Measurements from ENCODE around the gene PHLDB2.
A peak's percentile ranks its signal among the peaks of the same experiment; 100 is the strongest.

DNA sequence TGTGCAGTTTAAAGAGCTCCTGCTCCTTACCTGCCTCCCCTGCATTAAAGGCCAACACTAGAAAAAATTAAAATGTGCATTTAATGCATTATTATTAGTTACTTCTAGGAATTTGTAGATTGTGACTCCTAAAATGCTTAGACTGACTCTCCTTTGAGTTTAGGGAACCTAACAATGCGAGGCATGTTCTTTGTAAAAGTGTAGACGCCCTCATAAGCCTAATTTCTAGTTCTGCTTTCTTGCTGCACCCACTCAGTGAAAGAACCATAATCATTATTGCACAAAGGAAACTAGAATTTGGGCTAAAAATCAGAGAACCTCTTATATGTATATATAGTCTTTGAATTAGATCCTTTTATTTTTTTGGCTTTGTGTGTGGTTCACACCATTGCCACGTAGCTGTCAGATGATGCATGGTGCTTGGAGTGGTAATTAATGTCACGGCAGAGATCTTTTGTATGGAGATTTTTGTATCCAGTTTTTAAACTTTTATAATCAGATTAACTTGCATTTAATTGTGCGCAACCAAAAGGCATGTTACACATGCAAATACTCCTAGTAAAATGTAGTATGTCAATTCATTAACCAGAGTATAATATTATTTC is 120.5 kb downstream of the PHLDB2 start:
- TF ChIP-seq FOSL1 (IDR thresholded peaks at IDR 0.05; ENCODE audit: low read depth) = no peak
- TF ChIP-seq JUND (IDR thresholded peaks at IDR 0.05) = no peak
- TF ChIP-seq, protein P1, sequence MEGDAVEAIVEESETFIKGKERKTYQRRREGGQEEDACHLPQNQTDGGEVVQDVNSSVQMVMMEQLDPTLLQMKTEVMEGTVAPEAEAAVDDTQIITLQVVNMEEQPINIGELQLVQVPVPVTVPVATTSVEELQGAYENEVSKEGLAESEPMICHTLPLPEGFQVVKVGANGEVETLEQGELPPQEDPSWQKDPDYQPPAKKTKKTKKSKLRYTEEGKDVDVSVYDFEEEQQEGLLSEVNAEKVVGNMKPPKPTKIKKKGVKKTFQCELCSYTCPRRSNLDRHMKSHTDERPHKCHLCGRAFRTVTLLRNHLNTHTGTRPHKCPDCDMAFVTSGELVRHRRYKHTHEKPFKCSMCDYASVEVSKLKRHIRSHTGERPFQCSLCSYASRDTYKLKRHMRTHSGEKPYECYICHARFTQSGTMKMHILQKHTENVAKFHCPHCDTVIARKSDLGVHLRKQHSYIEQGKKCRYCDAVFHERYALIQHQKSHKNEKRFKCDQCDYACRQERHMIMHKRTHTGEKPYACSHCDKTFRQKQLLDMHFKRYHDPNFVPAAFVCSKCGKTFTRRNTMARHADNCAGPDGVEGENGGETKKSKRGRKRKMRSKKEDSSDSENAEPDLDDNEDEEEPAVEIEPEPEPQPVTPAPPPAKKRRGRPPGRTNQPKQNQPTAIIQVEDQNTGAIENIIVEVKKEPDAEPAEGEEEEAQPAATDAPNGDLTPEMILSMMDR (IDR thresholded peaks at IDR 0.05 in 2 of 3, conservative IDR thresholded peaks at IDR 0.05 in 1 of 3; ENCODE audit: borderline replicate concordance in 1 of 3, insufficient read depth in 1 of 3, low read depth in 2 of 3, low read length in 2 of 3) = no peak
- no peak for TF ChIP-seq RAD21 (IDR thresholded peaks at IDR 0.05; ENCODE audit: low read depth)
- TF ChIP-seq SIN3A (IDR thresholded peaks at IDR 0.05; ENCODE audit: low read depth) = 0 out of 2 replicates have a peak, but pooled peaks have one; percentile 30
